Osteocyte (in vitro differentiated cells): ENCODE data around the gene XRCC3. TPM values are rescaled to one million over a fixed set of nuclear protein-coding genes. Genes with fewer than 3 reads are reported as not detected.
"Not testable (repeated sequence)": the region's sequence is repeated elsewhere in the genome, so short reads cannot be mapped to it uniquely, and the experiment has no call there.

Experiments
- DNase-seq: peaks from one replicate; pipeline ENCODE4 v3.0.0; 2021; ENCODE audit warnings: mixed read lengths; ENCODE audit not compliant: unreplicated experiment; ENCODE audit errors: extremely low spot score
- H3K27ac Mint-ChIP-seq: one replicate; pipeline ENCODE4 v1.8.0; 2021; ENCODE audit warnings: mild to moderate bottlenecking, mixed read lengths; ENCODE audit not compliant: unreplicated experiment
- H3K27me3 Mint-ChIP-seq: one replicate; pipeline ENCODE4 v1.8.0; 2021; ENCODE audit warnings: mixed read lengths; ENCODE audit not compliant: unreplicated experiment
- H3K36me3 Mint-ChIP-seq: one replicate; pipeline ENCODE4 v1.8.0; 2021; ENCODE audit warnings: mixed read lengths; ENCODE audit not compliant: unreplicated experiment
- H3K4me1 Mint-ChIP-seq: one replicate; pipeline ENCODE4 v1.8.0; 2021; ENCODE audit warnings: mixed read lengths; ENCODE audit not compliant: unreplicated experiment
- H3K4me3 Mint-ChIP-seq: one replicate; pipeline ENCODE4 v1.8.0; 2021; ENCODE audit warnings: mild to moderate bottlenecking, moderate library complexity, mixed read lengths; ENCODE audit not compliant: unreplicated experiment
- H3K9me3 Mint-ChIP-seq: one replicate; pipeline ENCODE4 v1.8.0; 2021; ENCODE audit warnings: mixed read lengths; ENCODE audit not compliant: unreplicated experiment
- total RNA-seq: library from RNA; stranded (reverse); gene quantifications from 2 replicates; pipeline ENCODE4 v1.2.1, GENCODE V29; 2021
- TF ChIP-seq, protein P1 (sequence below): fragments of 200-600 bp; sonication (generic); IDR thresholded peaks from 2 replicates; pipeline ENCODE4 v1.5.0; 2021; ENCODE audit warnings: antibody characterized with exemption, mild to moderate bottlenecking, moderate library complexity

XRCC3 gene
- total RNA-seq, 1 donor from 2014 or later, result 7.5 TPM

DNA sequence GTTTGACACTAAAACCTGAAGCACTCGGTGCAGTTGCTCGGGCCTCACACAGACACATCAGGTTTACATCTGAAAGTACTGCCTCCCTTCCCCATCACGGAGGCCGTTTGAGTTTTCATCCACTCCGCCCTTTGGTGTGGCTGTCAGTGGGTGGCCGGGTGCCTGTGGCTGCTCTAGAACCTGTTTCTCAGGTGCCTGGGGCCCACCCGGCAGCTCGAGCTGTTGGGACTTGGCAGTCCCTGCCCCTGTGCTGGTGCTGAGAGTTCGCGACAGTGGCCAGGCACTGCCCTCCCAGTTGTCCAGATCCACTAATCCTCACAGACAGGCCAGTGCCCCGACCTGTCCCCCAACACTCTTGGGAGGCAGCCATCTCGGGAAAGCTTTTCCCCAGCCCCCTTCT lies 22.4 kb downstream of the XRCC3 start:
- no peak for DNase-seq
- Mint-ChIP-seq H3K36me3 (peaks cover 24% of the 10 kb centered on the region), H3K4me1 (peaks cover 25% of the 10 kb centered on the region), H3K9me3 (no peaks in the 10 kb centered on the region), H3K27ac (no peak overlapping the region), H3K27me3 (no peaks in the 10 kb centered on the region), H3K4me3 (no peak overlapping the region)
- TF ChIP-seq, protein P1, sequence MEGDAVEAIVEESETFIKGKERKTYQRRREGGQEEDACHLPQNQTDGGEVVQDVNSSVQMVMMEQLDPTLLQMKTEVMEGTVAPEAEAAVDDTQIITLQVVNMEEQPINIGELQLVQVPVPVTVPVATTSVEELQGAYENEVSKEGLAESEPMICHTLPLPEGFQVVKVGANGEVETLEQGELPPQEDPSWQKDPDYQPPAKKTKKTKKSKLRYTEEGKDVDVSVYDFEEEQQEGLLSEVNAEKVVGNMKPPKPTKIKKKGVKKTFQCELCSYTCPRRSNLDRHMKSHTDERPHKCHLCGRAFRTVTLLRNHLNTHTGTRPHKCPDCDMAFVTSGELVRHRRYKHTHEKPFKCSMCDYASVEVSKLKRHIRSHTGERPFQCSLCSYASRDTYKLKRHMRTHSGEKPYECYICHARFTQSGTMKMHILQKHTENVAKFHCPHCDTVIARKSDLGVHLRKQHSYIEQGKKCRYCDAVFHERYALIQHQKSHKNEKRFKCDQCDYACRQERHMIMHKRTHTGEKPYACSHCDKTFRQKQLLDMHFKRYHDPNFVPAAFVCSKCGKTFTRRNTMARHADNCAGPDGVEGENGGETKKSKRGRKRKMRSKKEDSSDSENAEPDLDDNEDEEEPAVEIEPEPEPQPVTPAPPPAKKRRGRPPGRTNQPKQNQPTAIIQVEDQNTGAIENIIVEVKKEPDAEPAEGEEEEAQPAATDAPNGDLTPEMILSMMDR, result no peak

DNA sequence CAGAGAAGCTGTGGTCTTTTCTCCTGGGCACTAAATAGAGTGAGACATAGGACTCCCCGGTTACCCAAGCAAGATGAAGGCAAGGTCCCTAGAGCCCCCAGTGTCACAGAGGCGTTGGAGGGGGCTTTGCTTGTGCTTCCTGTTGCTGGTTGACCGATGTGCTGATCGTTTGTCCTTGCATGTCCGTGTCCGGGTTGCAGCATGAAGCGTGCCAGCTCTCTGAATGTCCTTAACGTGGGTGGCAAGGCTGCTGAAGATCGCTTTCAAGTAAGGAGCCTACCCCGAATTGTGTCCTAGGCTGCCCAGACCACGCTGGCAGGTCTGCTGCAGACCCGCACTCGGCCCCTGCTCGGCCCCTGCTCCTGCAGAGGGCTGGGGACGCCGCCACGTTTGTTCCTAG lies 23.1 kb downstream of the XRCC3 start:
- H3K36me3 Mint-ChIP-seq, result peaks cover 27% of the 10 kb centered on the region
- H3K4me1 Mint-ChIP-seq, result peaks cover 23% of the 10 kb centered on the region
- no peak for DNase-seq
- no peaks in the 10 kb centered on the region for H3K9me3 Mint-ChIP-seq
- TF ChIP-seq, protein P1, result no peak
- no peak overlapping the region for H3K27ac Mint-ChIP-seq
- no peaks in the 10 kb centered on the region for H3K27me3 Mint-ChIP-seq
- no peak overlapping the region for H3K4me3 Mint-ChIP-seq

DNA sequence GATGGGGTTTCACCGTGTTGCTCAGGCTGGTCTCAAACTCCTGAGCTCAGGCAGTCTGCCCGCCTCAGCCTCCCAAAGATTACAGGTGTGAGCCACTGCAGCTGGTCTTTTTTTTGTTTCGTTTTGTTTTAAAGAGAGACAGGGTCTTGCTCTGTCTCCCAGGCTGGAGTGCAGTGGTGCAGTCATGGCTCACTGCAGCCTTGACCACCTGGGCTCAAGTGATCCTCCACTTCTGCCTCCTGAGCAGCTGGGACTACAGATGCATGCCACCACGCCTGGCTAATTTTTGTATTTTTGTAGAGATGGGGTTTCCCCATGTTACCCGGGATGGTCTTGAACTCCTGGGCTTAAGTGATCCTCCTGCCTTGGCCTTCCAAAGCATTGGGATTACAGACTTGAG lies 23.6 kb downstream of the XRCC3 start:
- H3K4me1 Mint-ChIP-seq, result peaks cover 23% of the 10 kb centered on the region
- H3K27me3 Mint-ChIP-seq, H3K9me3 Mint-ChIP-seq, DNase-seq, H3K27ac Mint-ChIP-seq, H3K4me3 Mint-ChIP-seq: not testable (repeated sequence)
- H3K36me3 Mint-ChIP-seq, result peaks cover 31% of the 10 kb centered on the region

DNA sequence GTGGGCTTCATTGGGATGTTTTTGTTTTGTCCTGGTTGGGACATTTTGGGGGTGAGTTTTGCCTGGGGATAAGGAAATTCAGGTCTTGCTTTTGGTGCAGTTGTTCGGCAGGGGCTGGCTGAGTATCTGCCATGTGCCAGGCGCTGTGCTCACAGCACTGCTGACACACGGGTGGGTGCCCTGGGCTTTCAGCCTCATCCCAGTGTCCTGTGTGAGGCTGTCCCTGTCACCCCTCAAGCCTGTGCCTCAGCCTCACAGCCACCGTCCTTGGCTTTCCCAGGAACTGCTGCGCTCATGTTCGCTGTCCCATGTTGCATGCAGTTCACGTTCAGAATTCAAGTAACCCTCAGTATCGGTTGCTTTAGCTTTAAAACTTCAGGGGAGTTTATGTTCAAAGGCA lies 24.9 kb downstream of the XRCC3 start:
- peaks cover 14% of the 10 kb centered on the region for H3K4me1 Mint-ChIP-seq

DNA sequence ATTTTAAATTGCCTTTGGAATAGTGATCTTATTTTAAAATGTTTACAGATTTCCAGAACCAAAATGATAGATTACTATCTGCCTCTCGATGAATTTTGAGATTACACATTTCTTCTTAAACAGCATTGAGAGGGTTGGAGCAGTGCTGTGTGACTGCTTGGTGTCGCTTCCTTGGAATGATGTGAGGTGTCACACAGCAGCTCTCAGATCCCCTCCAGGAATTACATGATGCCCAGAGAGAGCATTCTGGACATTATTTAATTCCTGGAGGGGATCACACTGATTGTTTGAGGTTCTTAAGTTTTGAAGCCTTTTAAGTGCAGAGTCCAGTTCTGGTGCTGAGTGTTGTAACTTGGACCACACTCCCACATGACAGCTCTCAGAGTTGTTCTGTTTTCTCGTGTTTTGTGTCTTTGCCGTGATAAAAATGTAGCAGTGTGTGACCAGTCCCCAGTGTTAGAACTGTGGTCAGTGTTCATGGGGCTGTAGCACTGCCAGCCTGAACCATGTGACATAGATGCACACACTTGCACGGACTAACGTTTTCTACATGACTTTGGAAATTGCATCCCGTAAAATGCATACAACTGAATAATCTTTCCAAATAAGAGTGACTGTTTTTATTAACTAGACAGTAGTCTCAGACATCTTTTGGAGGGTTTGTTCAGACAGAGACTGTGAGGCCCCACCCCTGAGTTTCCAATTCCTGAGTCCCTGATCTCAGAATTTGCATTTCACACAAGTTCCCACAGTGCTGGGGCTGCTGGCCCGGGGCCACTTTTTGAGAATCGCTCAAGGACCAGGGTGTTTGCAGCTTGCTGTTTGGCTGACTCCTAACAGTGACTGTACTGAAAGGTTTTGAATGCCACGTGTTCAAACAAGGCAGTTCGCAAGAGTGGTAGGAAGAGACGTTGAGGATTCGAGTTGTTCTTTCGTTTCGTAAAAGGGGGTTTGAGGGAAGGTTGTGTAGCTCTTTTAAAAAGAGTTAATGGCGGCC lies 26.0 kb downstream of the XRCC3 start:
- Mint-ChIP-seq H3K27me3 (no peaks in the 10 kb centered on the region), H3K36me3 (peaks cover 46% of the 10 kb centered on the region), H3K4me3 (no peak overlapping the region), H3K27ac (peak overlapping the region; percentile 32), H3K9me3 (no peaks in the 10 kb centered on the region), H3K4me1 (peaks cover 13% of the 10 kb centered on the region)
- TF ChIP-seq, protein P1, result no peak
- DNase-seq, result no peak

More for the DNA sequence above, 24.9 kb downstream of the XRCC3 start:
- Mint-ChIP-seq H3K36me3 (peaks cover 44% of the 10 kb centered on the region), H3K4me3 (no peak overlapping the region), H3K27me3 (no peaks in the 10 kb centered on the region), H3K27ac (no peak overlapping the region), H3K9me3 (no peaks in the 10 kb centered on the region)
- no peak for DNase-seq
- TF ChIP-seq, protein P1, result no peak
